Fibroblast of lung (primary cell): ENCODE results near the gene HAUS8. TPM values are rescaled to one million over a fixed set of nuclear protein-coding genes. Genes with fewer than 3 reads are reported as not detected.
A peak's percentile ranks its signal among the peaks of the same experiment; 100 is the strongest.

Experiments
- DNase-seq, 2 donors: peaks; one replicate each; pipeline versions ENCODE4 v3.0.0 to v3.0.0-alpha.2; 2010; ENCODE audit warnings: low read depth in 2 of 2
- H2AFZ ChIP-seq: 2 replicates; pipeline ENCODE4 v1.5.1; 2012; ENCODE audit warnings: low read length, control low read depth, inconsistent platforms
- H3K27ac ChIP-seq: 2 replicates; pipeline ENCODE4 v1.5.1; 2011; ENCODE audit warnings: low read length, control low read depth; ENCODE audit not compliant: insufficient read depth
- H3K27me3 ChIP-seq: 2 replicates; pipeline ENCODE4 v1.5.1; 2011; ENCODE audit warnings: mild to moderate bottlenecking, low read length; ENCODE audit not compliant: control insufficient read depth, insufficient read depth
- H3K36me3 ChIP-seq: 2 replicates; pipeline ENCODE4 v1.5.1; 2011; ENCODE audit warnings: low read length; ENCODE audit not compliant: control insufficient read depth, insufficient read depth
- H3K4me1 ChIP-seq: 2 replicates; pipeline ENCODE4 v1.5.1; 2011; ENCODE audit warnings: low read length; ENCODE audit not compliant: control insufficient read depth, insufficient read depth; ENCODE audit errors: extremely low read depth
- H3K4me2 ChIP-seq: 2 replicates; pipeline ENCODE4 v1.5.1; 2011; ENCODE audit warnings: low read length, control low read depth; ENCODE audit not compliant: insufficient read depth; ENCODE audit errors: extremely low read depth
- H3K4me3 ChIP-seq, 4 experiments: fragments of 200-600 bp in 1 of 4; sonication (generic) in 1 of 4; replicated peaks in 1 of 4; 2 replicates each; pipeline ENCODE4 v1.5.1; 2011 to 2016; ENCODE audit warnings: low read length in 4 of 4, low read depth in 3 of 4, mild to moderate bottlenecking in 3 of 4, control low read depth in 2 of 4, inconsistent platforms in 1 of 4, mixed read lengths in 1 of 4; ENCODE audit not compliant: insufficient read depth in 1 of 4; ENCODE audit errors: control extremely low read depth in 1 of 4
- H3K79me2 ChIP-seq: 2 replicates; pipeline ENCODE4 v1.5.1; 2012; ENCODE audit warnings: mild to moderate bottlenecking, low read length, inconsistent platforms; ENCODE audit not compliant: control insufficient read depth, insufficient read depth
- H3K9ac ChIP-seq: 2 replicates; pipeline ENCODE4 v1.5.1; 2011; ENCODE audit warnings: mild to moderate bottlenecking, low read length, control low read depth; ENCODE audit not compliant: insufficient read depth
- H3K9me3 ChIP-seq: 2 replicates; pipeline ENCODE4 v1.5.1; 2012; ENCODE audit warnings: low read depth, low read length; ENCODE audit not compliant: control insufficient read depth, insufficient read depth
- H4K20me1 ChIP-seq: 2 replicates; pipeline ENCODE4 v1.5.1; 2011; ENCODE audit warnings: low read length; ENCODE audit not compliant: control insufficient read depth, insufficient read depth; ENCODE audit errors: extremely low read depth
- EZH2 ChIP-seq: IDR thresholded peaks from 2 replicates; pipeline ENCODE4 v1.5.1; 2012; ENCODE audit warnings: low read length, control low read depth, mild to moderate bottlenecking; ENCODE audit errors: missing control alignments
- polyA plus RNA-seq, 2 donors: library from polyadenylated mRNA; depleted of rRNA in 1 of 2; stranded (reverse) in 1 of 2; unstranded in 1 of 2; fragments of >200 nt; gene quantifications; 2 replicates each; pipeline ENCODE4 v1.2.1, GENCODE V29; 2011 to 2012; ENCODE audit warnings: missing spikeins in 1 of 2
- total RNA-seq: library from RNA; depleted of rRNA; stranded (reverse); fragments of >200 nt; gene quantifications from 2 replicates; pipeline ENCODE4 v1.2.1, GENCODE V29; 2014
- TF ChIP-seq, protein P1 (sequence below), 2 donors: IDR thresholded peaks in 1 of 2; conservative IDR thresholded peaks in 1 of 2; 1 replicate in 1 of 2; 2 replicates in 1 of 2; pipeline ENCODE4 v1.5.1; 2011 to 2012; ENCODE audit warnings: low read length in 2 of 2, control low read depth in 1 of 2, inconsistent platforms in 1 of 2, low read depth in 1 of 2, mild to moderate bottlenecking in 1 of 2

HAUS8 gene
- total and polyA plus RNA-seq, 2 donors (not counting 1 experiment from before 2014, with no cell fraction given) = 2.0 to 6.7 TPM

DNA sequence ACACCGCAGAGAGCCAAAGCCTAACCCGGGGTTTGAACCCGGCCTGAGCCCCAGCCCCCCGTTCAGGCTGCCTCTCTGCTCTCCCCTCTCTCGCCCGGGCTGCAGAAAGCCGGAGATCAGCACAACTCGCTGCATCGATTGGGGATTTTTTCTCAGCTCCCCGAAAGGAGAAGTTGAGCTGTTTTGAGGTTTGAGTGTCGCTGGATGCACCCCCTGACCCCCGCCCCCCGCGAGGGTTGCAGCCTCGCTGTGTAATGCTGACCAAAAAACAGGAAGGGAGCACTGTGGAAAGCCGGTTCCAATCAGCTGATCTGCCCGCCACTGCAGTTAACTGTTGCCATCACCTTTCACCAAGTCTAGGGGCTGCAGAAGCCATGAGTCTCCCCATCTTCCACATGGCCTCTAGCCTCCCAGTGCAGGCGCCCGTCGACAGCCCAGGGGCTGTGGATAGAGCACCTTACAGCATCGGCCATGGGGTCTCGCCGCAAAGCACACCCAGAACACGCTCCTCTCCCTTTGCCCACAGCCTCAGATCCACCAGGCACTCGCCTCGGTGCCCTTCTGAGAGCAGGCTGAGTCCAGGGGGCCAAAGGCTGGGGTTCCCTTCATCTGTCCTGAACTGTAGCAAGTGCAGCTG, 34.8 kb upstream of the HAUS8 start:
- Histone ChIP-seq H3K27ac (no peak overlapping the region), H3K9ac (no peak overlapping the region), H3K4me3 (no peak overlapping the region), H2AFZ (no peak overlapping the region), H3K27me3 (no peaks in the 10 kb centered on the region), H4K20me1 (no peaks in the 10 kb centered on the region), H3K36me3 (peaks cover 12% of the 10 kb centered on the region), H3K9me3 (no peaks in the 10 kb centered on the region), H3K4me2 (no peak overlapping the region), H3K79me2 (peaks cover 71% of the 10 kb centered on the region), H3K4me1 (peaks cover 16% of the 10 kb centered on the region)
- DNase-seq = no peak
- TF ChIP-seq, protein P1, sequence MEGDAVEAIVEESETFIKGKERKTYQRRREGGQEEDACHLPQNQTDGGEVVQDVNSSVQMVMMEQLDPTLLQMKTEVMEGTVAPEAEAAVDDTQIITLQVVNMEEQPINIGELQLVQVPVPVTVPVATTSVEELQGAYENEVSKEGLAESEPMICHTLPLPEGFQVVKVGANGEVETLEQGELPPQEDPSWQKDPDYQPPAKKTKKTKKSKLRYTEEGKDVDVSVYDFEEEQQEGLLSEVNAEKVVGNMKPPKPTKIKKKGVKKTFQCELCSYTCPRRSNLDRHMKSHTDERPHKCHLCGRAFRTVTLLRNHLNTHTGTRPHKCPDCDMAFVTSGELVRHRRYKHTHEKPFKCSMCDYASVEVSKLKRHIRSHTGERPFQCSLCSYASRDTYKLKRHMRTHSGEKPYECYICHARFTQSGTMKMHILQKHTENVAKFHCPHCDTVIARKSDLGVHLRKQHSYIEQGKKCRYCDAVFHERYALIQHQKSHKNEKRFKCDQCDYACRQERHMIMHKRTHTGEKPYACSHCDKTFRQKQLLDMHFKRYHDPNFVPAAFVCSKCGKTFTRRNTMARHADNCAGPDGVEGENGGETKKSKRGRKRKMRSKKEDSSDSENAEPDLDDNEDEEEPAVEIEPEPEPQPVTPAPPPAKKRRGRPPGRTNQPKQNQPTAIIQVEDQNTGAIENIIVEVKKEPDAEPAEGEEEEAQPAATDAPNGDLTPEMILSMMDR (conservative IDR thresholded peaks at IDR 0.05 in 1 of 2, IDR thresholded peaks at IDR 0.05 in 1 of 2; ENCODE audit: low read depth in 1 of 2, low read length in 2 of 2) = no peak
- TF ChIP-seq EZH2 = no peak

DNA sequence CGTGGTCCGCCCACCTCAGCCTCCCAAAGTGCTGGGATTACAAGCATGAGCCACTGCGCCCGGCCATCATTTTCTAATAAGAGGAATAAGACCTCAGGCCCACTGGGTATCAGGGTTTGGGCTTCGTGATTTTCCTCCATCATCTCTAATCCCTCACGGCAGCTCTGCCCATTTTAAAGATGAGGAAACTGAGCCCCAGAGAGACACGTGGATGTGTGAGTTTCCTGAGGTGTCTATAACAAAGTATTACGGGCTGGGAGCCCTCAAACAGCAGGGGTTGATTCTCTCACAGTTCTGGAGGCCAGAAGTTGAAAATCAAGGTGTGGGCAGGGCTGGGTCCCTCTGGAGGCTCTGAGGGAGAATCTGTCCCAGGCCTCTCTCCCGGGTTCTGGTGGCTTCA, 34.0 kb upstream of the HAUS8 start:
- no peak for DNase-seq
- Histone ChIP-seq H3K4me1 (peaks cover 16% of the 10 kb centered on the region), H3K4me3 (no peak overlapping the region), H4K20me1 (no peaks in the 10 kb centered on the region), H3K36me3 (peaks cover 15% of the 10 kb centered on the region), H3K9me3 (no peaks in the 10 kb centered on the region), H3K79me2 (peaks cover 74% of the 10 kb centered on the region), H3K27me3 (no peaks in the 10 kb centered on the region), H2AFZ (no peak overlapping the region), H3K4me2 (no peak overlapping the region), H3K27ac (no peak overlapping the region), H3K9ac (no peak overlapping the region)
- TF ChIP-seq, protein P1 (conservative IDR thresholded peaks at IDR 0.05 in 1 of 2, IDR thresholded peaks at IDR 0.05 in 1 of 2; ENCODE audit: low read depth in 1 of 2, low read length in 2 of 2) = no peak
- TF ChIP-seq EZH2 = no peak

DNA sequence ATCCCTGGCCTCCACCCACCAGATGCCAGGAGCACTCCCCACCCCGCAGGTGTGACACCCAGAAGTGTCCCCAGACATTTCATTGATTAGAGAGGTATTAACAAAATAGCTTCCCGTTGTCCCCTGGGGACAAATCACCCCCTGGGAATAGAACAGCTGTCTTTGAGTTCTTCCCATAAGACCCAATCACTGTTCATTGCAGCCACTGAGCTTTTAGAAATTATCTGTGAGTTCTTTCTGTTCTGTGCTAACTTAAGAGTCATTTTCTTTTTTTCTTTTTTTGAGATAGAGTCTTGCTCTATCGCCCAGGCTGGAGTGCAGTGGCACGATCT, 33.2 kb upstream of the HAUS8 start:
- peaks cover 19% of the 10 kb centered on the region for H3K36me3 ChIP-seq
- H3K4me1 ChIP-seq = peaks cover 16% of the 10 kb centered on the region
- peak in 1 of 2 donors; percentile 31 for DNase-seq
- H3K27me3 ChIP-seq = no peaks in the 10 kb centered on the region
- TF ChIP-seq EZH2 = no peak
- TF ChIP-seq, protein P1 (conservative IDR thresholded peaks at IDR 0.05 in 1 of 2, IDR thresholded peaks at IDR 0.05 in 1 of 2; ENCODE audit: low read depth in 1 of 2, low read length in 2 of 2) = no peak
- peak overlapping the region; percentile 78 for H3K27ac ChIP-seq
- H3K9ac ChIP-seq = peak overlapping the region; percentile 8
- H3K4me3 ChIP-seq = no peak overlapping the region
- H2AFZ ChIP-seq = no peak overlapping the region
- H3K79me2 ChIP-seq = peaks cover 72% of the 10 kb centered on the region
- no peaks in the 10 kb centered on the region for H3K9me3 ChIP-seq
- no peaks in the 10 kb centered on the region for H4K20me1 ChIP-seq
- H3K4me2 ChIP-seq = peak overlapping the region; percentile 75
